Pons (tissue), 1 donor: ENCODE results near the gene SLC22A3.
"Not testable (repeated sequence)": the region's sequence is repeated elsewhere in the genome, so short reads cannot be mapped to it uniquely, and the experiment has no call there.

Experiments used
- DNase-seq: peaks from one replicate; pipeline ENCODE4 v3.0.0-alpha.2; 2016; ENCODE audit warnings: low spot score

Gene SLC22A3

GRCh38 chr6:160348223-160349019, at the start of gene SLC22A3:
TSS of gene SLC22A3 (plus strand) at chr6:160348378. CDS start at chr6:160348420, 42 bp downstream.
- no peak for DNase-seq

DNA sequence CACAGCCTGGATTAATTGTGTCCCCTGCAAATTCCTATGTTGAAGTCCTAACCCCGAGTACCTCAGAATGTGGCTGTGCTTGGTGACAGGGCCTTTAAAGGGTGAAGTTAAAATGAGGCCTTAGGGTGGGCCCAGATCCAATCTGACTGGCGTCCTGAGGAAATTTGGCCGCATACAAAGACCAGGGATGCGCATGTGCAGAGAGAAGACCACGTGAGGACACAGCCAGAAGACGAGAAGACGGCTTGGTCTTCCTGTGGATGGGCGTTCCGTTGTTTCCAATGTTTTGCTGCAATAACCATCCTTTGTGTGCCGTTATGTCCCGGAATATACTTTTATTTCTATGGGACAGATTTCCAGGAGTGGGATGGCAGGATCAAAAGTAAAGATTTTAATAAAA, 48.6 kb upstream of the SLC22A3 start:
- no peak for DNase-seq

DNA sequence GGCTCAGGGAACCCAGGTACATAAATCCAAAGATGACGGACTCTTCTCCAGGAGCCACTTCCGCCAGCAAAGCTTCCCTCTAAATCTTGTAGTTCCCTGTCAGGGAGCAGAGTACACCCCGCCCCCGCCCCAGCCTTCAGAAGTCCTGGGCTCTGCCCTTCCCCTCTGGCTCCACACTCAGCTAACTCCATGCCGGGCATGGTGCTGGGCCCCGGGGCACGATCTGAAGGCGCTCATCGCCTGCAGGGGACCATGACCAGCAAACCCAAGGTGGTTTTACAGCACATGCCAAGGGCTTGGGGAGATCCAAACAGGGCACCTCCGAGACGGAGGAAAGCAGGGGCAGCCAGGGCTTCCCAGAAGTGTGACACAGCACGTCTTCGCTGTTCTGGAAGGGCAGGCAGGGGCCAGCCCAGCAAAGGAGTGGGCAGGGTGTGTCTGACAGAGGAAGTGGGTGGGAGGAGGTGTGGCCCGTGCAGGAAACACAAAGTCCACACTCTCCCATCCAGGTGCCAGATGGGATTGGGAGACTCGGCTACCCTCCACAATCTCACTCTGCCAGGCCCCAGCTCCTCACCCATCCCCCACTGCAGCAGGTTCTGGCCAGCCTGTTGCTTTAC, 48.0 kb upstream of the SLC22A3 start:
- DNase-seq, result no peak

GRCh38 chr6:160301339-160301738, 46.8 kb upstream of the SLC22A3 start:
- no peak for DNase-seq

DNA sequence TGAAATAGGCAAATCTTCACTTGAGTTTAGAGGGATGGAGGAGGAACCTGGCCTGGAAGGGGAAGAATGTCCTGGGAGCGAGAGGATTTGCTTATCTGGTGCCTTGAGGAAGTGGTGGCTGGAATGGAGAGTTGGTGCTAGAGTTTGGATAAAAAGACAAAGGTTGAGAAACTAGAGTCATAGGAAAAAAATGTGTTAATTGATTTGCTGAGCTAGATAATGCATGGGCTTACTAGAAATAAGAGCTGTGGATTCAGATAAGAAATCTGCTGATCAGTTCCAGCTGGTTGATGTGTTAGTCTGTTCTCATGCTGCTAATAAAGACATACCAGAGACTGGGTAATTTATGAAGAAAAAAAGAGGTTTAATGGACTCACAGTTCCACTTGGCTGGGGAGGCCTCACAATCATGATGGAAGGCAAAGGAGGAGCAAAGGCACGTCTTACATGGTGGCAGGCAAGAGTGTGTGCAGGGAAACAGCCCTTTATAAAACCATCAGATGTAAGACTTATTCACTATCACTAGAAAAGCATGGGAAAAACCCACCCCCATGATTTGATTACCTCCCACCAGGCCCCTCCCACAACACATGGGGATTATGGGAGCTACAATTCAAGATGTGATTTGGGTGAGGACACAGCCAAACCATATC, 45.6 kb upstream of the SLC22A3 start:
- not testable (repeated sequence) for DNase-seq

DNA sequence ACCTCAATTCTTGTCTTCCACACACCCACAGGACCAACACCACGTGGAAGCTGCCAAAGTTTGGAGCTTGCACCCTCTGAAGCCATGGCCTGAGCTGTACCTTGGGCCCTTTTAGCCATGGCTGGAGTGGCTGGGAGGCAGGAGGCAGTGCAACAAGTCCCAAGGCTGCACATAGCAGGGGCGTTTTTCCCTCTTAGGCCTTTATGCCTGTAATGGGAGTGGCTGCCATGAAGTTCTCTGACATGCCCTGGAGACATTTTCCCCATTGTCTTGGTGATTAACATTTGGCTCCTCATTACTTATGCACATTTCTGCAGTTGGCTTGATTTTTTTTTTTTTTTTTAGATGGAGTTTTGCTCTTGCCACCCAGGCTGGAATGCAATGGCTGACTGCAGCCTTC, 44.4 kb upstream of the SLC22A3 start:
- no peak for DNase-seq

GRCh38 chr6:160305926-160306713, 42.1 kb upstream of the SLC22A3 start:
- peak; percentile 79 for DNase-seq

GRCh38 chr6:160309718-160310117, 38.5 kb upstream of the SLC22A3 start:
- no peak for DNase-seq

GRCh38 chr6:160312900-160313299, 35.3 kb upstream of the SLC22A3 start:
- DNase-seq, result no peak

GRCh38 chr6:160315310-160315709, 32.9 kb upstream of the SLC22A3 start:
- DNase-seq, result no peak

DNA sequence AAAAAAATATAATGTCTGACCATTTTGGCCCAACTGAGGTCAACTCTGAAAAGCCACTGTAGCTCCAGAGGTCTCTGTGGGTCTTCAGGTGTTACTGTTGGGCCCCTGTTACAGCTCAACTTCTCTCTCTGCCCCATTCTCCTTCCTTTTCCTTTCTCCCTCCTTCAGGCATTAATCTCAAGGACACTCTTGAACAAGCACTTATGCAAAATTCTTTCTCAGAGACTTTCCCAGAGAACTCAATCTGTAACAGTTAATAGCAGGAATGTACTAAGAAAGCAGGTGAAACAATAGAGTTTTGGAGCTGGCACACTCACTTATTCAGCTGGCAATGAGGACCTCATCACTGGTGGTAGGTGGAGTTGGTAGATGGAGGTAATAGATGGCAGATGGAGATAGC, 31.9 kb upstream of the SLC22A3 start:
- no peak for DNase-seq

- DNase-seq, result no peak
These were observed 28.9 kb upstream of the SLC22A3 start for GRCh38 chr6:160319246-160319645.

DNA sequence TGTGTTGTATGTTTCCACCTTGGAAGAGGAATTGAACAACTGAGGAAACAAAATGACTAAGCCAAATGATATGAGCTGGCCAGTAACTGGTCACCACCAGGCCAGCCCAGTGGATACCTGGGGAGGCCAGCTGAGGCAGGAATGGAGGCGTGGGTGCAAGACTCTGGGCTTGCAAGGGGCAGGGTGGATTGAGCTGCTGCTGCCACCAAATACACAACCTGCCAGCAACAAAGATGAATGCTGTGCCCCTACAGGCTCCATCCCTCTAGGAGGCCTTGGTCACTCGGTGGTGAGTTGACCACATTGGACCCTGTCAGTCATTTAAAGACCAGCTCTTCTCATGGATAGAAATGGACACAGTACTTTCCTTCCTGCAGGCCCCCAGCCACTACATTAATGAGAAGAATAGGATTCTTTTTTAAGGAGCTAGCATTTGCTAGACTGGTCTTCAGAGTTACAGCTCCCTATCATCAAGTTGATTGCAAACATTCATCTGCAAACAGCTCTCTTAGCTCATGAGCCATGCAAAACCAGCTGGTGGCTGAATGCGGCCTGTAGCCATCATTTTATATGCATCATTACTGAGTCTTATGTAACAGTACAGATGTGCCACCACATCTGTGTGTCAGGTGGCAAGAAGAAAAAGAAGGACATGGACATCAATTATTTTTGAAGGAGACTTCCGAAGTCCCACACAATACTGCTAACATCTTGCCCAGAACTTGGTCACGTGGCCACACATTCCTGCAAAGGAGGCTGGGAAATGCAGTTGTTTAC, 26.3 kb upstream of the SLC22A3 start:
- DNase-seq, result no peak

- DNase-seq, result no peak
These were observed 20.2 kb upstream of the SLC22A3 start for GRCh38 chr6:160327981-160328380.

DNA sequence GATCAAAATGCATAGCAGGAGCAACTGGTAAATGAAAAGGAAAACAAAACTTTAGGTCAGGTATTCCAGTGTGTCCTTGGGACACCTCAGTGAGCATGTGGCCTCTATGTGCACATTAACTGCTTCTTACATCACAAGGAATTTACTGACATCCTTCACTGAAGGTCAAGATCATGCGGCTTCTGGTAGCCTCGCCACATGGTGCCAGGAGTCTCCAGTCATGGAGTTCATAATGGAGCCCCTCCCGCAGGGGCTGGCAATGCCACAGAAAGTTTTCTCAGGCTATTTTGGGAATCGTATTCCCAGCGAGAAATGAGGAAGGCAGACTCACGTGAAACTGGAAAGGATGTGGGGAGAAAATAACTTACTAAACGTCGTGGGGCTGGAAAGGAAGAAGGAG, 19.7 kb upstream of the SLC22A3 start:
- DNase-seq, result no peak

- DNase-seq, result no peak
These were observed 19.0 kb upstream of the SLC22A3 start for GRCh38 chr6:160329188-160329587.

DNA sequence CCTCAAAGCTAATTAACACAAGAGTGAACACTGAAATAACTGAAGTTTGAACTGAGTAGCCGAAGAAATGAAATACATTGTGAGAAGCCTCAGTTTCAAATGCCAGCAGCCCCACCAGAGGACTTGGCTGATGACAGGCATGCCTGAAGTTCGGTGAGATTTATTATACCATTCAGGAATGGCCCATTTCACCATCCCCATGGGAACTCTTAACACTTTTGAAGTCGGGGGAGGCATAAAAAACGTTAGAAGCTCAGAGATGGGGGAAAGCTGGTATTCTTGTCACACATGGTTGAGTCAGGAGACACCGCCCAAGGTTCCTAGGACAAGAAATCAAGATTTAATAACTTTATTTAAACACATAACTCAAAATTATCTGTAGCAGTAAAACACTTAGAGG, 17.6 kb upstream of the SLC22A3 start:
- no peak for DNase-seq

GRCh38 chr6:160331204-160331603, 17.0 kb upstream of the SLC22A3 start:
- no peak for DNase-seq

DNA sequence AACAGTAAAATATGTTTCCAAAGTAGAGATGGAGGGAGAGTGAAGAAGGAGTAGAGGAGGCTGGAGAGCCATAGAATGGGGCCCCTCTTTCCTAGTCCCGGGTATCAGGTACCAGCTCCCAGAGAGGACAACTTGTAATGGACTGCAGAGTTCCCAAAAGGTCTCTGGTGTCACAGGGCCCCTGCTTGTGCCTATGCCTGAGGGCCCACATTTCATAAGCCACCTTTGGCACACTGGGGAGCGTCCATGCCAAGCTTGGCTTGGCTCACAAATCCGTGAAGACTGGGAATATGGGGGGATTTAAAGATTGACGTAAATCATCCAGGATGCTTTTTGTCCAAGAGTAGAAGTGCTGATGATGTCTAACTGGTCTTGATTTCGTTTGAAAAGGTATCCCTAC, 16.4 kb upstream of the SLC22A3 start:
- no peak for DNase-seq

DNA sequence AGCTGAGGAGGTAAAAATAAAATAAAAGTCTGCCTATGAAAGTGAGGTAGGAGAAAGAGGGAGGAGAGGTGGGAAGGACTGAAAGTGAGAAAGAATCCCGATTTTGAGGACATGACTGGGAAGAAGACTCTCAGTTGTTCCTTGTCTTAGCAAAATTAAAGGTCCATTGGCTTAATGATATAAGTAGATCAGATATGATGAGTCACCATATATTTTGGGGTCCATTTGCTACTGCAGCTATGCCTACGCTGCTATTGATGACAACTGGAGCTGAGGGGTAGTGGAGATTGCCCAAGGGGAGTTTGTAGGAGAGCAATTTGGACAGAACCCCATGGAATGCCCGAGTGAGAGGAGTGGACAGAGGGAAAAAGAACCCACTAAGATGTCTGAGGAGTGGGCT, 15.1 kb upstream of the SLC22A3 start:
- DNase-seq, result no peak

DNA sequence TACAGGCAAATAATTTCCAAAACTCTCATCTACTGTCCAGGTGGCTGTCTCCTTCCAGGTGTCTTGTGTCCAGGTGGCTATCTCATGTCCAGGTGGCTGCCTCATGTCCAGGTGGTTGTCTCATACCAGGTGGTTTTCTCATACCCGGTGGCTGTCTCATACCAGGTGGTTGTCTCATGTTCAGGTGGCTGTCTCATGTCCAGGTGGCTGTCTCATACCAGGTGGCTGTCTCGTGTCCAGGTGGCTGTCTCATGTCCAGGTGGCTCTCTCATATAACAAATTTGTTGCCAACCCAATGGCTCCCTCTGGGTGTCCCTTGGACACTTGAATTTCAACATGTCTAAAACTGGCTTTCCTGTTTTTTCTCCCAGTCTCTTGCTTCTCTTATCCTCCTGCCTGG, 14.3 kb upstream of the SLC22A3 start:
- no peak for DNase-seq

GRCh38 chr6:160336200-160336599, 12.0 kb upstream of the SLC22A3 start:
- no peak for DNase-seq
